ENCODE measurements around the gene PMM1.

GRCh38 chr22:41578114-41578513 lies 11.5 kb downstream of the PMM1 start:
- TF ChIP-seq EZH2 (IDR thresholded peaks at IDR 0.05; ENCODE audit: insufficient read depth, poor library complexity, severe bottlenecking), result no peak
- TF ChIP-seq EZH2phosphoT487 (IDR thresholded peaks at IDR 0.05; ENCODE audit: insufficient read depth, low read depth), result no peak

All from GM23248 (cell line).